Mesenchymal stem cell (in vitro differentiated cells and primary cell): ENCODE measurements around the gene OR8S1.
"Not testable (repeated sequence)": the region's sequence is repeated elsewhere in the genome, so short reads cannot be mapped to it uniquely, and the experiment has no call there.

ENCODE experiments used
- DNase-seq: peaks from one replicate; pipeline ENCODE4 v3.0.0-alpha.2; 2013
- H2AFZ ChIP-seq: one replicate; pipeline ENCODE4 v1.6.1; 2013; ENCODE audit warnings: low read depth, mild to moderate bottlenecking, control low read depth, inconsistent platforms, low read length, moderate library complexity
- H2AK5ac ChIP-seq: 2 replicates; pipeline ENCODE4 v1.6.1; 2013; ENCODE audit warnings: low read length, moderate library complexity, mild to moderate bottlenecking, inconsistent platforms; ENCODE audit not compliant: severe bottlenecking
- H2BK120ac ChIP-seq: one replicate; pipeline ENCODE4 v1.6.1; 2013; ENCODE audit warnings: low read depth, mild to moderate bottlenecking, inconsistent platforms, low read length, moderate library complexity
- H2BK12ac ChIP-seq, 2 experiments: one replicate each; pipeline ENCODE4 v1.6.1; 2013; ENCODE audit warnings: inconsistent platforms in 2 of 2, low read length in 2 of 2, mild to moderate bottlenecking in 2 of 2, moderate library complexity in 2 of 2, control low read depth in 1 of 2
- H2BK15ac ChIP-seq: one replicate; pipeline ENCODE4 v1.6.1; 2013; ENCODE audit warnings: mild to moderate bottlenecking, low read depth, inconsistent platforms; ENCODE audit not compliant: poor library complexity, severe bottlenecking
- H2BK5ac ChIP-seq: 2 replicates; pipeline ENCODE4 v1.6.1; 2013; ENCODE audit warnings: low read depth, mild to moderate bottlenecking, low read length, control low read depth, inconsistent platforms; ENCODE audit not compliant: poor library complexity, severe bottlenecking
- H3K14ac ChIP-seq, 2 experiments: one replicate each; pipeline ENCODE4 v1.6.1; 2013; ENCODE audit warnings: inconsistent platforms in 2 of 2, low read length in 2 of 2, control low read depth in 1 of 2, mild to moderate bottlenecking in 1 of 2, moderate library complexity in 1 of 2
- H3K18ac ChIP-seq, 2 experiments: one replicate each; pipeline ENCODE4 v1.6.1; 2013; ENCODE audit warnings: inconsistent platforms in 2 of 2, low read length in 2 of 2, control low read depth in 1 of 2, low read depth in 1 of 2, mild to moderate bottlenecking in 1 of 2
- H3K23ac ChIP-seq, 2 experiments: one replicate each; pipeline ENCODE4 v1.6.1; 2013; ENCODE audit warnings: inconsistent platforms in 2 of 2, low read length in 2 of 2, mild to moderate bottlenecking in 2 of 2, moderate library complexity in 2 of 2, control low read depth in 1 of 2
- H3K27ac ChIP-seq: 2 replicates; pipeline ENCODE4 v1.5.1; 2013; ENCODE audit warnings: mild to moderate bottlenecking, moderate library complexity, low read length, control low read depth, inconsistent platforms; ENCODE audit not compliant: poor library complexity, severe bottlenecking
- H3K27me3 ChIP-seq, 2 experiments: 2 replicates each; pipeline versions ENCODE4 v1.6.1 to v1.7.0; 2013; ENCODE audit warnings: low read length in 2 of 2, mild to moderate bottlenecking in 2 of 2, moderate library complexity in 2 of 2, control low read depth in 1 of 2, inconsistent platforms in 1 of 2; ENCODE audit not compliant: control insufficient read depth in 1 of 2, insufficient read depth in 1 of 2
- H3K36me3 ChIP-seq, 2 experiments: 2 replicates each; pipeline versions ENCODE4 v1.6.1 to v1.7.0; 2013; ENCODE audit warnings: low read length in 2 of 2, control low read depth in 1 of 2, inconsistent platforms in 1 of 2, low read depth in 1 of 2, mild to moderate bottlenecking in 1 of 2; ENCODE audit not compliant: insufficient read depth in 2 of 2, control insufficient read depth in 1 of 2
- H3K4ac ChIP-seq, 2 experiments: one replicate each; pipeline ENCODE4 v1.6.1; 2013; ENCODE audit warnings: inconsistent platforms in 2 of 2, low read length in 2 of 2, mild to moderate bottlenecking in 2 of 2, moderate library complexity in 2 of 2, control low read depth in 1 of 2, low read depth in 1 of 2
- H3K4me1 ChIP-seq: 2 replicates; pipeline ENCODE4 v1.6.1; 2013; ENCODE audit warnings: low read depth, low read length, control low read depth; ENCODE audit not compliant: control insufficient read depth, insufficient read depth
- H3K4me2 ChIP-seq: 2 replicates; pipeline ENCODE4 v1.6.1; 2013; ENCODE audit warnings: low read length, mild to moderate bottlenecking, inconsistent platforms; ENCODE audit not compliant: poor library complexity, severe bottlenecking
- H3K4me3 ChIP-seq, 2 experiments: 2 replicates each; pipeline versions ENCODE4 v1.5.1 to v1.7.0; 2013; ENCODE audit warnings: low read length in 2 of 2, mild to moderate bottlenecking in 2 of 2, control low read depth in 1 of 2, low read depth in 1 of 2; ENCODE audit not compliant: insufficient read depth in 1 of 2
- H3K79me1 ChIP-seq: replicated peaks from 2 replicates; pipeline ENCODE4 v1.6.1; 2013; ENCODE audit warnings: mild to moderate bottlenecking, control low read depth, low read length, inconsistent platforms; ENCODE audit not compliant: poor library complexity, severe bottlenecking
- H3K9ac ChIP-seq: 2 replicates; pipeline ENCODE4 v1.7.0; 2013; ENCODE audit warnings: mild to moderate bottlenecking, low read length, moderate library complexity
- H3K9me3 ChIP-seq: 2 replicates; pipeline ENCODE4 v1.7.0; 2013; ENCODE audit warnings: mild to moderate bottlenecking, low read length; ENCODE audit not compliant: control insufficient read depth
- H4K8ac ChIP-seq: one replicate; pipeline ENCODE4 v1.6.1; 2013; ENCODE audit warnings: inconsistent platforms, mild to moderate bottlenecking, low read length, moderate library complexity
- H4K91ac ChIP-seq: one replicate; pipeline ENCODE4 v1.6.1; 2013; ENCODE audit warnings: mild to moderate bottlenecking, low read length, inconsistent platforms
- WGBS: methylation state at CpG from one replicate; pipeline ENCODE4 v1.1.7; 2013; ENCODE audit warnings: mixed read lengths; 5-methylcytosine and 5-hydroxymethylcytosine counted together

OR8S1 gene

DNA sequence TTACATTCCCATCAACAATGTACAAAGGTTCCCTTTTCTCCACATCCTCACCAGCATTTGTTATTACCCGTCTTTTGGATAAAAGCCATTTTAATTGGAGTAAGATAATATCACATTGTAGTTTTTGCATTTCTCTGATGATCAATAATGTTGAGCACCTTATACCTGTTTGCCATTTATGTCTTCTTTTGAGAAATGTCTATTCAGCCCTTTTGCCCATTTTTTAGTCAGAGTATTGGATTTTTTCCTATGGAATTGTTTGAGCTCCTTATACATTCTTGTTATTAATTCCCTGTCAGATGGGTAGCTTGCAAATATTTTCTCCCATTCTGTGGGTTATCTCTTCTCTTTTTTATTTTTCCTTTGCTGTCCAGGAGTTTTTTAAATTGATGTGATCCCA lies 10.7 kb upstream of the OR8S1 start:
- H3K4me2 ChIP-seq = no peak overlapping the region
- no peak overlapping the region for H4K91ac ChIP-seq
- no peak overlapping the region for H2AK5ac ChIP-seq
- no peak overlapping the region for H2BK12ac ChIP-seq
- DNase-seq = no peak
- peaks cover 10% of the 10 kb centered on the region for H3K9me3 ChIP-seq
- no peaks in the 10 kb centered on the region for H3K4me1 ChIP-seq
- no peaks in the 10 kb centered on the region for H3K36me3 ChIP-seq
- no peak overlapping the region for H2BK5ac ChIP-seq
- no peak overlapping the region for H3K23ac ChIP-seq
- H3K9ac ChIP-seq = no peak overlapping the region
- no peak overlapping the region for H3K4ac ChIP-seq
- no peak overlapping the region for H3K4me3 ChIP-seq
- no peak overlapping the region for H4K8ac ChIP-seq
- WGBS = no CpG with 5 or more reads among the region's 1 CpG
- H3K27ac ChIP-seq = no peak overlapping the region
- H2BK15ac ChIP-seq = no peak overlapping the region
- no peak overlapping the region for H3K14ac ChIP-seq
- H2BK120ac ChIP-seq = no peak overlapping the region
- H2AFZ ChIP-seq = no peak overlapping the region
- no peak overlapping the region for H3K18ac ChIP-seq
- H3K79me1 ChIP-seq = no peaks in the 10 kb centered on the region
- peaks cover 0 to 2% of the 10 kb centered on the region in 2 experiments for H3K27me3 ChIP-seq

DNA sequence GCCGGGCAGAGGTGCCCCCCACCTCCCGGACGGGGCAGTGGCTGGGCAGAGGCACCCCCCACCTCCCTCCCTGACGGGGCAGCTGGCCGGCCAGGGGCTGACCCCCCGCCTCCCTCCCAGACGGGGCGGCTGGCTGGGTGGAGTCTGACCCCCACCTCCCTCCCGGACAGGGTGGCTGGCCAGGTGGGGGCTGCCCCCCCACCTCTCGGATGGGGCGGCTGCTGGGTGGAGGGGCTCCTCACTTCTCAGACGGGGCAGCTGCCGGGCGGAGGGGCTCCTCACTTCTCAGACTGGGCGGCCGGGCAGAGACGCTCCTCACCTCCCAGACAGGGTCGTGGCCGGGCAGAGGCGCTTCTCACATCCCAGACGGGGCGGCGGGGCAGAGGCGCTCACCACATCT lies 5.1 kb upstream of the OR8S1 start:
- H2BK5ac ChIP-seq, H3K23ac ChIP-seq, H2AK5ac ChIP-seq, H3K9me3 ChIP-seq, H3K14ac ChIP-seq, H3K18ac ChIP-seq, H3K27me3 ChIP-seq, H2AFZ ChIP-seq, H3K79me1 ChIP-seq, H2BK12ac ChIP-seq, H3K4me1 ChIP-seq, DNase-seq, H4K8ac ChIP-seq, H4K91ac ChIP-seq, H3K9ac ChIP-seq, H2BK120ac ChIP-seq, H2BK15ac ChIP-seq, H3K4me2 ChIP-seq, H3K36me3 ChIP-seq, H3K27ac ChIP-seq, H3K4ac ChIP-seq, H3K4me3 ChIP-seq: not testable (repeated sequence)
- WGBS = 85% methylated on average over 20 of the region's 24 CpGs

DNA sequence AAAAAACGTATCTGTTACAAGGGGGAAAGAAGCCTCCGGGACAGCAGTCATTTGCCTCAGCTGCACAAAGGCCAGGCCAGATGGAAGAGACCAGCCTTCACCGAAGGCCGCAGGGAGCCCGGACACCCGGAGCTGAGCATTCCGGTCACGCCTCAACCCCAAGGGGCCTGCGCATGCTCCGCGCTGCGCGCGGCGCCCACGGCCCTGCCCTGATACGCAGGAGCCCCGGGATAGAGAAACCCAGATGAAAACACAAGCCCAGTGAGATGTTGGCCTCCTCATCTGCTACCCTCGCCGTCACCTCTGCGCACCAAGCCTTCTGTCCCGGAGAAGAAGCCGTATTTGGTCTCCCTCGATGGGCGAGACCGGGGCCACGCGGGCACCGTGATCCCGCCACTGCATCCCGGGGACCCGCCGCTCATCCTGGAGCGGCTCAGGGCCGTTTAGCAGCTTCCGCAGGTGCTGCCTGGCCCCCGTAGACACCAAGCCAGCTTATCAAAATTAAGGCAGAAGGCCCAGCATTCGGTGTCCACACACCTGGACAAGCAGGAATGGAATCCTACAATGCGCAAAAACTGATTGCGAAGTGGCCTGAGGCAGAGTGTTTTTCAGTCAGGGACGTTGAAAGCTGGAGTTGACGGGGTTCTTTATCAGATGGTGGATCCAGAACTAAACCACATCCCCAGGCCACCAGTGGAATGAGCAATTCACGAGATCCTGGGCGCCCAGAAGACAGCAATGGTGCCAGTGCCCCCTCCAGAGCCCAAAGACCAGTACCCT lies 2.6 kb downstream of the OR8S1 start:
- WGBS = 90% methylated on average over 42 of the region's 44 CpGs
- H4K8ac ChIP-seq = no peak overlapping the region
- no peak overlapping the region for H3K4me3 ChIP-seq
- H3K4me1 ChIP-seq = no peaks in the 10 kb centered on the region
- peaks cover 4 to 9% of the 10 kb centered on the region in 2 experiments for H3K27me3 ChIP-seq
- H2BK15ac ChIP-seq = no peak overlapping the region
- no peak overlapping the region for H3K27ac ChIP-seq
- no peak overlapping the region for H3K23ac ChIP-seq
- H2BK5ac ChIP-seq = no peak overlapping the region
- no peak overlapping the region for H3K18ac ChIP-seq
- H2AK5ac ChIP-seq = no peak overlapping the region
- DNase-seq = no peak
- no peak overlapping the region for H3K4me2 ChIP-seq
- H3K9ac ChIP-seq = no peak overlapping the region
- H2BK12ac ChIP-seq = no peak overlapping the region
- no peaks in the 10 kb centered on the region for H3K36me3 ChIP-seq
- H3K9me3 ChIP-seq = no peaks in the 10 kb centered on the region
- H3K4ac ChIP-seq = no peak overlapping the region
- no peak overlapping the region for H2BK120ac ChIP-seq
- no peaks in the 10 kb centered on the region for H3K79me1 ChIP-seq
- no peak overlapping the region for H2AFZ ChIP-seq
- no peak overlapping the region for H4K91ac ChIP-seq
- no peak overlapping the region for H3K14ac ChIP-seq

DNA sequence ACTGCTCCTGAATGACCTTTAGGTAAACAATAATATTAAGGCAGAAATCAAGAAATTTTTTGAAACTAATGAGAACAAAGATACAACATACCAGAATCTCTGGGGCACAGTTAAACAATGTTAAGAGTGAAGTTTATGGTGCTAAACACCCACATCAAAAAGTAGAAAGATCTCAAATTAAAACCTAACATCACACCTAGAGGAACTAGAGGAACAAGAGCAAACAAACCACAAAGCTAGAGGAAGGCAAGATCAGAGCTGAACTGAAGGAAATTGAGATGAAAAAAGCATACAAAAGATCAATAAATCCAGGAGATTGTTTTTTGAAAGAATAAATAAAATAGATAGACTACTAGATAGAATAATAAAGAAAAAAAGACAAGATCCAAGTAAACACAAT lies 7.2 kb downstream of the OR8S1 start:
- peaks cover 0 to 3% of the 10 kb centered on the region in 2 experiments for H3K27me3 ChIP-seq

More for the DNA sequence above, 7.2 kb downstream of the OR8S1 start:
- H3K9ac ChIP-seq = no peak overlapping the region
- no peak overlapping the region for H2AK5ac ChIP-seq
- H3K36me3 ChIP-seq = no peaks in the 10 kb centered on the region
- H4K8ac ChIP-seq = no peak overlapping the region
- H3K14ac ChIP-seq = no peak overlapping the region
- H3K4me2 ChIP-seq = no peak overlapping the region
- H2BK12ac ChIP-seq = no peak overlapping the region
- no peaks in the 10 kb centered on the region for H3K4me1 ChIP-seq
- H2BK120ac ChIP-seq = no peak overlapping the region
- peaks cover 3% of the 10 kb centered on the region for H3K9me3 ChIP-seq
- H3K79me1 ChIP-seq = no peaks in the 10 kb centered on the region
- H2BK5ac ChIP-seq = no peak overlapping the region
- H3K27ac ChIP-seq = no peak overlapping the region
- DNase-seq = no peak
- H3K23ac ChIP-seq = no peak overlapping the region
- H3K4ac ChIP-seq = no peak overlapping the region
- no peak overlapping the region for H3K18ac ChIP-seq
- H4K91ac ChIP-seq = no peak overlapping the region
- H2AFZ ChIP-seq = no peak overlapping the region
- H3K4me3 ChIP-seq = no peak overlapping the region
- no peak overlapping the region for H2BK15ac ChIP-seq
